HG02973 (cell line): ENCODE measurements around the gene PKD1.
"Not testable (repeated sequence)": the region's sequence is repeated elsewhere in the genome, so short reads cannot be mapped to it uniquely, and the experiment has no call there.

ENCODE experiments used
- ATAC-seq: cut with Tn5 transposase; IDR thresholded peaks from one replicate; pipeline ENCODE4 v1.9.1; 2021; ENCODE audit warnings: moderate library complexity; ENCODE audit not compliant: unreplicated experiment

The PKD1 gene

GRCh38 chr16:2110332-2111008 lies 25.2 kb downstream of the PKD1 start:
- ATAC-seq: not testable (repeated sequence)

- ATAC-seq: not testable (repeated sequence)
Measured at GRCh38 chr16:2109872-2110271, 25.8 kb downstream of the PKD1 start.

- not testable (repeated sequence) for ATAC-seq
Measured at GRCh38 chr16:2109271-2109580, 26.5 kb downstream of the PKD1 start.

GRCh38 chr16:2108446-2109270 lies 27.0 kb downstream of the PKD1 start:
- not testable (repeated sequence) for ATAC-seq

- ATAC-seq: not testable (repeated sequence)
Measured at GRCh38 chr16:2107791-2108125, 27.9 kb downstream of the PKD1 start.

GRCh38 chr16:2107121-2107790 lies 28.4 kb downstream of the PKD1 start:
- not testable (repeated sequence) for ATAC-seq

- ATAC-seq: not testable (repeated sequence)
Measured at GRCh38 chr16:2106211-2106610, 29.5 kb downstream of the PKD1 start.

GRCh38 chr16:2105769-2106168 lies 29.9 kb downstream of the PKD1 start:
- not testable (repeated sequence) for ATAC-seq

- ATAC-seq: not testable (repeated sequence)
Measured at GRCh38 chr16:2105291-2105690, 30.4 kb downstream of the PKD1 start.

- not testable (repeated sequence) for ATAC-seq
Measured at GRCh38 chr16:2104464-2104863, 31.2 kb downstream of the PKD1 start.

- no peak for ATAC-seq
Measured at GRCh38 chr16:2102471-2102870, 33.2 kb downstream of the PKD1 start.

GRCh38 chr16:2101581-2101980 lies 34.1 kb downstream of the PKD1 start:
- ATAC-seq: not testable (repeated sequence)

GRCh38 chr16:2097689-2098088 lies 38.0 kb downstream of the PKD1 start:
- ATAC-seq: not testable (repeated sequence)

GRCh38 chr16:2096853-2097595 lies 38.7 kb downstream of the PKD1 start:
- no peak for ATAC-seq

GRCh38 chr16:2095918-2096582 lies 39.6 kb downstream of the PKD1 start:
- ATAC-seq: no peak

GRCh38 chr16:2095315-2095853 lies 40.3 kb downstream of the PKD1 start:
- no peak for ATAC-seq

GRCh38 chr16:2093793-2094192 lies 41.9 kb downstream of the PKD1 start:
- no peak for ATAC-seq

- no peak for ATAC-seq
Measured at GRCh38 chr16:2092866-2093265, 42.8 kb downstream of the PKD1 start.

- ATAC-seq: no peak
Measured at GRCh38 chr16:2092256-2092620, 43.5 kb downstream of the PKD1 start.

GRCh38 chr16:2091547-2092255 lies 44.0 kb downstream of the PKD1 start:
- no peak for ATAC-seq
